HFFc6 (cell line): ENCODE measurements around the gene SERPINC1. TPM values are rescaled to one million over a fixed set of nuclear protein-coding genes. Genes with fewer than 3 reads are reported as not detected.
"Not testable (repeated sequence)": the region's sequence is repeated elsewhere in the genome, so short reads cannot be mapped to it uniquely, and the experiment has no call there.

Experiments
- DNase-seq: peaks from one replicate; pipeline ENCODE4 v3.0.0-alpha.2; 2018
- H3K27ac Mint-ChIP-seq: 2 replicates; pipeline ENCODE4 v1.8.0; 2020; ENCODE audit warnings: mild to moderate bottlenecking, mixed read lengths
- H3K27me3 Mint-ChIP-seq: 2 replicates; pipeline ENCODE4 v1.8.0; 2021; ENCODE audit warnings: mild to moderate bottlenecking, moderate library complexity, mixed read lengths; ENCODE audit not compliant: insufficient read depth
- H3K36me3 Mint-ChIP-seq: 2 replicates; pipeline ENCODE4 v1.8.0; 2021; ENCODE audit warnings: low read depth, mixed read lengths
- H3K4me1 Mint-ChIP-seq: 2 replicates; pipeline ENCODE4 v1.8.0; 2020; ENCODE audit warnings: low read depth, mixed read lengths
- H3K4me3 Mint-ChIP-seq: 2 replicates; pipeline ENCODE4 v1.8.0; 2020; ENCODE audit warnings: mild to moderate bottlenecking, moderate library complexity, mixed read lengths
- H3K9me3 Mint-ChIP-seq: 2 replicates; pipeline ENCODE4 v1.8.0; 2020; ENCODE audit warnings: mild to moderate bottlenecking, mixed read lengths
- long read RNA-seq: library from polyadenylated mRNA; unstranded; transcript quantifications from one replicate; pipeline ENCODE4 v2.0.0, GENCODE V29; 2019
- total RNA-seq, 6 experiments: library from RNA; stranded (reverse); fragmentation: NEBNext Ultra II Directional; extraction: Animal tissue kit (Norgen Biotek cat#: 25700); gene quantifications; 2 replicates in 1 of 6; 3 replicates in 5 of 6; pipeline ENCODE4 v1.2.3, GENCODE V29; 2021
- TF ChIP-seq, protein P1 (sequence below): fragments of 200-600 bp; sonication (generic); IDR thresholded peaks from 2 replicates; pipeline ENCODE4 v1.5.0; 2021; ENCODE audit warnings: antibody characterized with exemption, mild to moderate bottlenecking

SERPINC1 gene
- total RNA-seq = under 1 TPM in 5 of 6 experiments, not detected in 1; 0.12 to 0.39 (median 0.29) TPM
- long read RNA-seq = 0 reads

DNA sequence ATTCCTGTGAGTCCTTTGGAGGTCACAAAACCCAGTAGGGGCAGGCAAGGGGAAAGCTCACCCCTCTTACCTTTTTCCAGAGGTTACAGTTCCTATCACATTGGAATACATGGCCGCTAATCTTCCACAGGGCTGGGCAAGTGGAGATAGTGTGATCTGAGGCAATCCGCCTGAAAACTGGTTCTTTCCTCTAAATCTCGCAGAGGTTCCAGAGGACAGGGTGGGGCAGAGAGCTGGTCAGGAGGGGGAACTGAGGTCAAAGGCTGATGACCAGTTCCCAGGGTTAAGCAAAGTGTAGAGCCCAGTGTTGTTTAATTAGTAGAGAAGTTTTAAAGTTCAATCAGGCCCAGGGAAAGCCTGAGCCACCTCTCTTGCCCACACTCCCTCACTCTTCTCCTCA, at the start of gene SERPINC1:
Gene SERPINC1, minus strand, starts transcription at position 179 of the 400 bp plus-strand sequence. Its CDS starts 68 bp downstream, at position 111.
- Mint-ChIP-seq H3K27ac (no peak within 1 kb of the TSS), H3K4me1 (no peaks in the 10 kb centered on the region), H3K27me3 (no peaks in the 10 kb centered on the region), H3K9me3 (no peaks in the 10 kb centered on the region; the same call in 1 of the 2 replicates), H3K36me3 (no peaks in the 10 kb centered on the region), H3K4me3 (no peak within 1 kb of the TSS)
- no peak for DNase-seq
- TF ChIP-seq, protein P1, sequence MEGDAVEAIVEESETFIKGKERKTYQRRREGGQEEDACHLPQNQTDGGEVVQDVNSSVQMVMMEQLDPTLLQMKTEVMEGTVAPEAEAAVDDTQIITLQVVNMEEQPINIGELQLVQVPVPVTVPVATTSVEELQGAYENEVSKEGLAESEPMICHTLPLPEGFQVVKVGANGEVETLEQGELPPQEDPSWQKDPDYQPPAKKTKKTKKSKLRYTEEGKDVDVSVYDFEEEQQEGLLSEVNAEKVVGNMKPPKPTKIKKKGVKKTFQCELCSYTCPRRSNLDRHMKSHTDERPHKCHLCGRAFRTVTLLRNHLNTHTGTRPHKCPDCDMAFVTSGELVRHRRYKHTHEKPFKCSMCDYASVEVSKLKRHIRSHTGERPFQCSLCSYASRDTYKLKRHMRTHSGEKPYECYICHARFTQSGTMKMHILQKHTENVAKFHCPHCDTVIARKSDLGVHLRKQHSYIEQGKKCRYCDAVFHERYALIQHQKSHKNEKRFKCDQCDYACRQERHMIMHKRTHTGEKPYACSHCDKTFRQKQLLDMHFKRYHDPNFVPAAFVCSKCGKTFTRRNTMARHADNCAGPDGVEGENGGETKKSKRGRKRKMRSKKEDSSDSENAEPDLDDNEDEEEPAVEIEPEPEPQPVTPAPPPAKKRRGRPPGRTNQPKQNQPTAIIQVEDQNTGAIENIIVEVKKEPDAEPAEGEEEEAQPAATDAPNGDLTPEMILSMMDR = no peak

DNA sequence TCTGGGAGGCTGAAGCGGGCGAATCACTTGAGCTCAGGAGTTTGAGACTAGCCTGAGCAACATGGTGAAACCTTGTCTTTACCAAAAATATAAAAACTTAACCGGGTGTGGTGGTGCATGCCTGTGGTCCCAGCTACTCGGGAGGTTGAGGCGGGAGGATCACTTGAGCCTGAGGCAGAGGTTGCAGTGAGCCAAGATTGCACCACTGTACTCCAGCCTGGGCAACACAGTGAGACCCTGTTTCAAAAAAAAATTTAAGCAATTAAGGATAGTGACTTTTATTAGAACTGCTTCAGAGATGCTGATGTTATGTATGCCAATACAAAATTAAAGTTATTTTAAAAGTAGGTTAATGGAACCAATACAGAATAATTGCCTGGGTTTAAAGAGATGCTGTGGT, 48.8 kb upstream of the SERPINC1 start:
- not testable (repeated sequence) for H3K4me1 Mint-ChIP-seq, DNase-seq, H3K4me3 Mint-ChIP-seq, H3K27me3 Mint-ChIP-seq, H3K9me3 Mint-ChIP-seq, H3K27ac Mint-ChIP-seq
- peaks cover 25% of the 10 kb centered on the region for H3K36me3 Mint-ChIP-seq

DNA sequence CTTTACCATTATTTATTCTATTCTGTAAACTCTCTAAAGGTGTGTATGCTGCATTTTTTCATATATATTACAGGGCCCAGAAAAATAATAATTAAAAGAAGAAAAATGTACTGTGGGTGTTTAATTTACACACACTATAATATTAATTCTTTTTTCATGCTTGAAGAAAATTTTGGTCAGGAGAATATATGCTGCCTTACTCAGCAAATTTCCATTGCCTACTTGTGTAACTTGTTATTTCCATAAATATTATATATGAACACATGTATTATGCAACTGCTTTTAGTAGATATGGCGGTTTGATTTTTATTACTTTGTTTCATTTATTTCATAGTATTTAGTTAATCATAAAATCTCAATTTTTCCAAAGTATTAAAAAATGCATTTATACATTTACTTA, 46.4 kb upstream of the SERPINC1 start:
- H3K36me3 Mint-ChIP-seq = peaks cover 26% of the 10 kb centered on the region
- H3K27me3 Mint-ChIP-seq = no peaks in the 10 kb centered on the region
- no peak overlapping the region for H3K27ac Mint-ChIP-seq
- TF ChIP-seq, protein P1 = no peak
- H3K4me1 Mint-ChIP-seq = no peaks in the 10 kb centered on the region
- no peak for DNase-seq
- no peak overlapping the region for H3K4me3 Mint-ChIP-seq
- no peaks in the 10 kb centered on the region for H3K9me3 Mint-ChIP-seq

DNA sequence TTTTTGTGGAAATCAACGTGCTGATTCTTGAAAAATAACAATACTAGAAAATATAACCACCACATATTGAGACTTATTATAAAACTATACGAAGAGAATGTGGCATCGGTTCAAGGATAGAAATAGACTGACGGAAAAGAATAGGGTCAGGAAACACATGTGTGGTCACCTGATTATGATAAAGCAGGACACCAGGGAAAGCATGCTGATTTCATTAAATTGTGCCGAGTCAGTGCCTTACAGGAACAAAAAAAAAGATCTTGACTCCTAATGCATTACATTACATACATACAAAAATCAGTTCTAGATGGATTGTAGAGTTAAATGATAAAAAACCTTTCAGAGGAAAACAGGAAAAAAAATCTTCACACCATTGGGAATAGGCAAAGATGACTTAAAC, 43.5 kb upstream of the SERPINC1 start:
- H3K27ac Mint-ChIP-seq = no peak overlapping the region; the same call in 1 of the 2 replicates
- DNase-seq = no peak
- no peaks in the 10 kb centered on the region for H3K27me3 Mint-ChIP-seq
- TF ChIP-seq, protein P1 = no peak
- no peaks in the 10 kb centered on the region for H3K4me1 Mint-ChIP-seq
- H3K9me3 Mint-ChIP-seq = no peaks in the 10 kb centered on the region
- H3K36me3 Mint-ChIP-seq = peaks cover 13% of the 10 kb centered on the region
- no peak overlapping the region for H3K4me3 Mint-ChIP-seq

DNA sequence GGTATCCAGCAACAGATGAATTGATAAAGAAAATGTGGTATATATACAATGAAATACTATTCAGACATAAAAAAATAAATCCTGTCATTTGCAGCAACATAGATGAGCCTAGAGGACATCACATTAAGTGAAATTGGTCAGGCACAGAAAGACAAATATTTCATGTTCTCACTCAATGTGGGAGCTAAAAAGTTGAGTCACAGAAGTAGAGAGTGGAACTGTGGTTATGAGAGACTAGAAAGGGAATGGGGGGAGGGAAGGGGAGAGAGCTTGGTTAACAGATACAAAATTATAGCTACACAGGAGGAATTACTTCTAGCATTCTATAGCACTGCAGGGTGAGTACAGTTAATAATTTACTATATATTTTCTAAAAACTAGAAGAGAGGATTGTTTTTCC, 37.1 kb upstream of the SERPINC1 start:
- H3K27me3 Mint-ChIP-seq = no peaks in the 10 kb centered on the region
- no peak for DNase-seq
- peaks cover 7% of the 10 kb centered on the region for H3K4me1 Mint-ChIP-seq
- H3K9me3 Mint-ChIP-seq = no peaks in the 10 kb centered on the region
- H3K4me3 Mint-ChIP-seq = no peak overlapping the region
- TF ChIP-seq, protein P1 = no peak
- H3K36me3 Mint-ChIP-seq = peaks cover 9% of the 10 kb centered on the region
- H3K27ac Mint-ChIP-seq = no peak overlapping the region

DNA sequence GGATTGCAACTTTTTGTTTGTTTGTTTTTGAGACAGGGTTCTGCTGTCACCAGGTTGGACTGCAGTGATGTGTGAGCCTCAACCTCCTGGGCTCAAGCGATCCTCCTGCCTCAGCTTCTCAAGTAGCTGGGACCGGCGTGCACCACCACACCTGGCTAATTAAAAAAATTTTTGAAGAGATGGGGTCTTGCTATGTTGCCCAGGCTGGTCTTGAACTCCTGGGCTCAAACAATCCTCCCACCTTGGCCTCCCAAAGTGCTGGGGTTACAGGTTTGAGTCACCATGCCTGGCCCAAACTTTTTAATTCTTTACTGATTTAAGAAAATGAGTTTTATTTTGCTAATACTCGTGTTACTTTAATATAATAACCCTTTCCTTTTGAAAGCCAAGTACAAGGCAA, 31.5 kb upstream of the SERPINC1 start:
- Mint-ChIP-seq H3K27ac (no peak overlapping the region), H3K27me3 (no peaks in the 10 kb centered on the region), H3K4me1 (peaks cover 9% of the 10 kb centered on the region; the same call in 1 of the 2 replicates), H3K4me3 (no peak overlapping the region), H3K36me3 (peaks cover 8% of the 10 kb centered on the region), H3K9me3 (no peaks in the 10 kb centered on the region)
- TF ChIP-seq, protein P1 = no peak
- DNase-seq = no peak
